Measurements from ENCODE around the gene GAB1.

The GAB1 gene

GRCh38 chr4:143488687-143489086 is 152.0 kb downstream of the GAB1 start:
- ChIA-PET POLR2A (no interaction called here), CTCF (no interaction called here)
- H3K27ac ChIP-seq (ENCODE audit: extremely low read depth, low read depth, low read length), result no peak overlapping the region
- no peaks in the 10 kb centered on the region for H3K4me1 ChIP-seq (ENCODE audit: control insufficient read depth, insufficient read depth, low read length)
- no peaks in the 10 kb centered on the region for H3K9me3 ChIP-seq (ENCODE audit: control insufficient read depth, insufficient read depth, low read depth, low read length)
- no peak overlapping the region for H3K4me3 ChIP-seq (ENCODE audit: low read depth, low read length)
- H3K36me3 ChIP-seq (ENCODE audit: control insufficient read depth in 2 of 2, insufficient read depth in 1 of 2, low read length in 2 of 2), result no peaks in the 10 kb centered on the region
- no peak for TF ChIP-seq PRDM10 (tag by site-specific recombination; IDR thresholded peaks at IDR 0.05)
- TF ChIP-seq ZNF776 (tag by site-specific recombination; IDR thresholded peaks at IDR 0.05; ENCODE audit: borderline replicate concordance), result no peak
- TF ChIP-seq ZNF112 (tag by site-specific recombination; IDR thresholded peaks at IDR 0.05), result no peak
- no peak for TF ChIP-seq SP2 (tag by site-specific recombination; IDR thresholded peaks at IDR 0.05)
- no peak for TF ChIP-seq ZBTB17 (tag by site-specific recombination; IDR thresholded peaks at IDR 0.05)
- TF ChIP-seq KLF16 (tag by site-specific recombination; IDR thresholded peaks at IDR 0.05), result no peak
- no peak for TF ChIP-seq ZNF350 (tag by site-specific recombination; IDR thresholded peaks at IDR 0.05)
- no peak for TF ChIP-seq ZNF837 (tag by site-specific recombination; IDR thresholded peaks at IDR 0.05)
- no peak for TF ChIP-seq ZNF561 (tag by site-specific recombination; IDR thresholded peaks at IDR 0.05; ENCODE audit: borderline replicate concordance)
- TF ChIP-seq ZNF621 (tag by site-specific recombination; IDR thresholded peaks at IDR 0.05), result no peak
- TF ChIP-seq, protein P1, sequence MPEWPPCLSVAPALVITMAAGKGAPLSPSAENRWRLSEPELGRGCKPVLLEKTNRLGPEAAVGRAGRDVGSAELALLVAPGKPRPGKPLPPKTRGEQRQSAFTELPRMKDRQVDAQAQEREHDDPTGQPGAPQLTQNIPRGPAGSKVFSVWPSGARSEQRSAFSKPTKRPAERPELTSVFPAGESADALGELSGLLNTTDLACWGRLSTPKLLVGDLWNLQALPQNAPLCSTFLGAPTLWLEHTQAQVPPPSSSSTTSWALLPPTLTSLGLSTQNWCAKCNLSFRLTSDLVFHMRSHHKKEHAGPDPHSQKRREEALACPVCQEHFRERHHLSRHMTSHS (tag by site-specific recombination; IDR thresholded peaks at IDR 0.05), result no peak
- no peak for TF ChIP-seq ZNF239 (tag by site-specific recombination; IDR thresholded peaks at IDR 0.05)

DNA sequence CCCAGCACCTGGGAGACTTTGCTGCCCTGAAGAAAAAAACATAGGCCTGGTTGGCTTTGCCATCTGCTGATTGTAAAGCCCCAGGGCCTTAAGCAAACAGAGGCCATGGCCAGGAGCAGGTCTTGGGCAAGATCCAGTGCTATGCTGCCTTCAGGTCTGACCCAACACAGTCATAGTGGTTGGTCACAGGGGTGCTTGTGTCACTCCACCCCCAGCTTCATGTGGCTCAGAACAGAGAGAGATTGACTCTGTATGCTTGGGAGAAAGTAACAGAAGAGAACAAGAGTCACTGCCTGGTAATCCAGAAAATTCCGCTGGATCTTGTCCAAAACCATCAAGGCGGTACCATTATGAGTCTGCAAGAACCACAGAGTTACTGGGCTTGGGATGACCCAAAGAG is 152.4 kb downstream of the GAB1 start:
- Histone ChIP-seq H3K27ac (ENCODE audit: extremely low read depth, low read depth, low read length) (no peak overlapping the region), H3K9me3 (ENCODE audit: control insufficient read depth, insufficient read depth, low read depth, low read length) (no peaks in the 10 kb centered on the region), H3K4me3 (ENCODE audit: low read depth, low read length) (no peak overlapping the region), H3K36me3 (ENCODE audit: control insufficient read depth in 2 of 2, insufficient read depth in 1 of 2, low read length in 2 of 2) (no peaks in the 10 kb centered on the region), H3K4me1 (ENCODE audit: control insufficient read depth, insufficient read depth, low read length) (no peaks in the 10 kb centered on the region)
- CTCF ChIA-PET, result no interaction called here
- TF ChIP-seq ZNF23 (tag by site-specific recombination; IDR thresholded peaks at IDR 0.05; ENCODE audit: borderline replicate concordance) (no peak), REPIN1 (tag by site-specific recombination; IDR thresholded peaks at IDR 0.05; ENCODE audit: low read depth) (no peak), ZNF138 (tag by site-specific recombination; IDR thresholded peaks at IDR 0.05; ENCODE audit: borderline replicate concordance) (no peak), ZFP41 (tag by site-specific recombination; IDR thresholded peaks at IDR 0.05; ENCODE audit: borderline replicate concordance) (no peak), ZNF132 (tag by site-specific recombination; IDR thresholded peaks at IDR 0.05; ENCODE audit: borderline replicate concordance) (no peak), ZNF324 (tag by site-specific recombination; IDR thresholded peaks at IDR 0.05) (no peak), GLIS2 (tag by site-specific recombination; IDR thresholded peaks at IDR 0.05) (no peak)
- TF ChIP-seq, protein P2, sequence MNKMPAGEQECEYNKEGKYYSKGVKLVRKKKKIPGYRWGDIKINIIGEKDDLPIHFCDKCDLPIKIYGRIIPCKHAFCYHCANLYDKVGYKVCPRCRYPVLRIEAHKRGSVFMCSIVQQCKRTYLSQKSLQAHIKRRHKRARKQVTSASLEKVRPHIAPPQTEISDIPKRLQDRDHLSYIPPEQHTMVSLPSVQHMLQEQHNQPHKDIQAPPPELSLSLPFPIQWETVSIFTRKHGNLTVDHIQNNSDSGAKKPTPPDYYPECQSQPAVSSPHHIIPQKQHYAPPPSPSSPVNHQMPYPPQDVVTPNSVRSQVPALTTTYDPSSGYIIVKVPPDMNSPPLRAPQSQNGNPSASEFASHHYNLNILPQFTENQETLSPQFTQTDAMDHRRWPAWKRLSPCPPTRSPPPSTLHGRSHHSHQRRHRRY (tag by site-specific recombination; IDR thresholded peaks at IDR 0.05), result no peak
- POLR2A ChIA-PET, result no interaction called here
